HFFc6 (cell line): ENCODE data around the gene IQCK. TPM values are rescaled to one million over a fixed set of nuclear protein-coding genes. Genes with fewer than 3 reads are reported as not detected.

Source experiments
- DNase-seq: peaks from one replicate; pipeline ENCODE4 v3.0.0-alpha.2; 2018
- H3K27ac Mint-ChIP-seq: 2 replicates; pipeline ENCODE4 v1.8.0; 2020; ENCODE audit warnings: mild to moderate bottlenecking, mixed read lengths
- H3K27me3 Mint-ChIP-seq: 2 replicates; pipeline ENCODE4 v1.8.0; 2021; ENCODE audit warnings: mild to moderate bottlenecking, moderate library complexity, mixed read lengths; ENCODE audit not compliant: insufficient read depth
- H3K36me3 Mint-ChIP-seq: 2 replicates; pipeline ENCODE4 v1.8.0; 2021; ENCODE audit warnings: low read depth, mixed read lengths
- H3K4me1 Mint-ChIP-seq: 2 replicates; pipeline ENCODE4 v1.8.0; 2020; ENCODE audit warnings: low read depth, mixed read lengths
- H3K4me3 Mint-ChIP-seq: 2 replicates; pipeline ENCODE4 v1.8.0; 2020; ENCODE audit warnings: mild to moderate bottlenecking, moderate library complexity, mixed read lengths
- H3K9me3 Mint-ChIP-seq: 2 replicates; pipeline ENCODE4 v1.8.0; 2020; ENCODE audit warnings: mild to moderate bottlenecking, mixed read lengths
- CTCF ChIP-seq: fragments of 200-600 bp; sonication (generic); IDR thresholded peaks from 2 replicates; pipeline ENCODE4 v1.5.0; 2021; ENCODE audit warnings: antibody characterized with exemption, mild to moderate bottlenecking
- total RNA-seq, 6 experiments: library from RNA; stranded (reverse); fragmentation: NEBNext Ultra II Directional; extraction: Animal tissue kit (Norgen Biotek cat#: 25700); gene quantifications; 2 replicates in 1 of 6; 3 replicates in 5 of 6; pipeline ENCODE4 v1.2.3, GENCODE V29; 2021

IQCK gene
- total RNA-seq, 6 experiments from 2014 or later: 2.2 to 5.0 (median 2.8) TPM

GRCh38 chr16:19830902-19831560, 113.0 kb downstream of the IQCK start:
- Mint-ChIP-seq H3K27me3 (no peaks in the 10 kb centered on the region; the same call in 1 of the 2 replicates), H3K9me3 (no peaks in the 10 kb centered on the region), H3K36me3 (no peaks in the 10 kb centered on the region), H3K27ac (no peak overlapping the region), H3K4me1 (peaks cover 17% of the 10 kb centered on the region), H3K4me3 (no peak overlapping the region)
- no peak for DNase-seq
- no peak for TF ChIP-seq CTCF

GRCh38 chr16:19831678-19832077, 113.6 kb downstream of the IQCK start:
- peak; percentile 72 for DNase-seq
- no peak for TF ChIP-seq CTCF
- H3K4me1 Mint-ChIP-seq: peaks cover 22% of the 10 kb centered on the region
- no peak overlapping the region for H3K27ac Mint-ChIP-seq
- no peaks in the 10 kb centered on the region for H3K9me3 Mint-ChIP-seq
- H3K4me3 Mint-ChIP-seq: no peak overlapping the region
- H3K36me3 Mint-ChIP-seq: no peaks in the 10 kb centered on the region
- H3K27me3 Mint-ChIP-seq: no peaks in the 10 kb centered on the region; the same call in 1 of the 2 replicates

- no peak for TF ChIP-seq CTCF
- no peaks in the 10 kb centered on the region for H3K36me3 Mint-ChIP-seq
- peaks cover 22% of the 10 kb centered on the region for H3K4me1 Mint-ChIP-seq
- no peaks in the 10 kb centered on the region; the same call in 1 of the 2 replicates for H3K27me3 Mint-ChIP-seq
- DNase-seq: no peak
- H3K9me3 Mint-ChIP-seq: no peaks in the 10 kb centered on the region
- H3K4me3 Mint-ChIP-seq: no peak overlapping the region
- no peak overlapping the region for H3K27ac Mint-ChIP-seq
Measured at GRCh38 chr16:19833176-19833575, 115.1 kb downstream of the IQCK start.

- Mint-ChIP-seq H3K4me3 (no peak overlapping the region), H3K27me3 (no peaks in the 10 kb centered on the region; the same call in 1 of the 2 replicates), H3K36me3 (no peaks in the 10 kb centered on the region), H3K4me1 (peaks cover 22% of the 10 kb centered on the region), H3K9me3 (no peaks in the 10 kb centered on the region), H3K27ac (no peak overlapping the region)
- DNase-seq: no peak
- no peak for TF ChIP-seq CTCF
Measured at GRCh38 chr16:19833581-19833980, 115.5 kb downstream of the IQCK start.

- DNase-seq: no peak
- no peak for TF ChIP-seq CTCF
- Mint-ChIP-seq H3K27ac (no peak overlapping the region), H3K27me3 (no peaks in the 10 kb centered on the region; the same call in 1 of the 2 replicates), H3K9me3 (no peaks in the 10 kb centered on the region), H3K4me3 (no peak overlapping the region), H3K4me1 (peaks cover 22% of the 10 kb centered on the region), H3K36me3 (no peaks in the 10 kb centered on the region)
Measured at GRCh38 chr16:19835196-19835595, 117.1 kb downstream of the IQCK start.
